ENCODE measurements around the gene CHRNA4.

Gene CHRNA4

DNA sequence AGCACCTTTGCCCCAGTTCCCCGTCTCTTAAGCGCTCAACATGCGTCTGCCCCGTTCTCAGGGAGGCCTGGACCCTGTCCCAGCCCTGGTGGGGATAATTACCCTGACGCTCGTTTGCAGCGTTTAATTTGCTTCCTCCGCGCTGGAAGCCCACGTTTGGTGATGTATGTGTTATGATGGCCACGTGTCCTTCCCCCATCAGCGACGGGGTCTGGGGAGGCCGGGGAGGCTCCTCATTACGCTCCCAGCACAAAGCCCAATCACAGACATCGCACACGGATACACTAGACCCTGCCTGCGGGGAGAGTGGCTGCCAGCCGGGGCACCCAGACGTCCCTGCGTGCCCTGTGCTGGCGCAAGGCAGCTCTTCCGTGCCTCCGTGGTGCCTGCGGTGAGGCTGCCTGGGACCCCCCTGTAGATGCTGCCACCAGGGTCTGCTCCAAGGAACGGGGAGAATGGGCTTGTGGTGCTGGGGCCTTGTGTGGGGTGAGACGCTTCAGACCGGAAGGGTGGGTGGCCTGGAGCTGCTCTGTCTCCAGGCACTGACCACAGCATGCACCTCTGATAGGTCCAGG lies 10.2 kb upstream of the CHRNA4 start:
- TF ChIP-seq, protein P1, sequence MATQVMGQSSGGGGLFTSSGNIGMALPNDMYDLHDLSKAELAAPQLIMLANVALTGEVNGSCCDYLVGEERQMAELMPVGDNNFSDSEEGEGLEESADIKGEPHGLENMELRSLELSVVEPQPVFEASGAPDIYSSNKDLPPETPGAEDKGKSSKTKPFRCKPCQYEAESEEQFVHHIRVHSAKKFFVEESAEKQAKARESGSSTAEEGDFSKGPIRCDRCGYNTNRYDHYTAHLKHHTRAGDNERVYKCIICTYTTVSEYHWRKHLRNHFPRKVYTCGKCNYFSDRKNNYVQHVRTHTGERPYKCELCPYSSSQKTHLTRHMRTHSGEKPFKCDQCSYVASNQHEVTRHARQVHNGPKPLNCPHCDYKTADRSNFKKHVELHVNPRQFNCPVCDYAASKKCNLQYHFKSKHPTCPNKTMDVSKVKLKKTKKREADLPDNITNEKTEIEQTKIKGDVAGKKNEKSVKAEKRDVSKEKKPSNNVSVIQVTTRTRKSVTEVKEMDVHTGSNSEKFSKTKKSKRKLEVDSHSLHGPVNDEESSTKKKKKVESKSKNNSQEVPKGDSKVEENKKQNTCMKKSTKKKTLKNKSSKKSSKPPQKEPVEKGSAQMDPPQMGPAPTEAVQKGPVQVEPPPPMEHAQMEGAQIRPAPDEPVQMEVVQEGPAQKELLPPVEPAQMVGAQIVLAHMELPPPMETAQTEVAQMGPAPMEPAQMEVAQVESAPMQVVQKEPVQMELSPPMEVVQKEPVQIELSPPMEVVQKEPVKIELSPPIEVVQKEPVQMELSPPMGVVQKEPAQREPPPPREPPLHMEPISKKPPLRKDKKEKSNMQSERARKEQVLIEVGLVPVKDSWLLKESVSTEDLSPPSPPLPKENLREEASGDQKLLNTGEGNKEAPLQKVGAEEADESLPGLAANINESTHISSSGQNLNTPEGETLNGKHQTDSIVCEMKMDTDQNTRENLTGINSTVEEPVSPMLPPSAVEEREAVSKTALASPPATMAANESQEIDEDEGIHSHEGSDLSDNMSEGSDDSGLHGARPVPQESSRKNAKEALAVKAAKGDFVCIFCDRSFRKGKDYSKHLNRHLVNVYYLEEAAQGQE (IDR thresholded peaks at IDR 0.05; ENCODE audit: insufficient read depth in 1 of 2, low read depth in 2 of 2, low read length in 2 of 2), result no peak
- TF ChIP-seq TAF1 (IDR thresholded peaks at IDR 0.05; ENCODE audit: borderline replicate concordance, insufficient read depth, low read length) (no peak), POLR2AphosphoS5 (IDR thresholded peaks at IDR 0.05; ENCODE audit: low read depth, low read length) (no peak), FOXP2 (optimal IDR thresholded peaks at IDR 0.05; ENCODE audit: borderline replicate concordance, extremely low read depth, extremely low read length, insufficient read depth) (no peak), SIN3A (IDR thresholded peaks at IDR 0.05; ENCODE audit: borderline replicate concordance, insufficient read depth, low read length) (no peak)

DNA sequence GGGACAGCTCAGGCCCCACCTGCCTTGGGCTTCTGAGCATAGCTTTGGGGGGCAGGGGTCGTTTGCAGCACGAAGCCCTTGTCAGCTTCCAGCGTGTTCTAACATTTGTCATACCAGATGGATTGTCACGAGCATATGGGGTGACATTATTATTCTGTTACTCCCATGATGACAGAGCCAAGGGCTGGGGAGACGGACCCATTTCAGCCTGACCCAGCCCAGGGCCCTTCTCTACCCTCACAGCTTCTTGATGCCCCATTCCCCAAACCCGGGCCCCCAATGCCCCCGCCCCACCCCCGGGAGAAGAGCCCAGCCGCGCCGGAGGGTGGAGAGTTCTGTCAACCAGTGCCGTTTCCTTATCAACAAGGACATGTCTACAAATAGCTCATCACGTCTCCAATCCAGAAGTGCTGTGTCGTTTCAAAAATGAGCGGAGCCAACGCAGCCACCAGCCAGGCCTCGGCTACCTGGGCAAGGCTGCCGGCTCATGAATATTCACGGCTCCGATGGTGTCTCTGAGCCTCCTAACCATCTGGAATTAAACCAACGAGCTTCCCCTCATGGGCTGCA lies 9.6 kb upstream of the CHRNA4 start:
- no peak for TF ChIP-seq FOXP2 (optimal IDR thresholded peaks at IDR 0.05; ENCODE audit: borderline replicate concordance, extremely low read depth, extremely low read length, insufficient read depth)
- no peak for TF ChIP-seq POLR2AphosphoS5 (IDR thresholded peaks at IDR 0.05; ENCODE audit: low read depth, low read length)
- TF ChIP-seq TAF1 (IDR thresholded peaks at IDR 0.05; ENCODE audit: borderline replicate concordance, insufficient read depth, low read length), result no peak
- TF ChIP-seq, protein P1 (IDR thresholded peaks at IDR 0.05; ENCODE audit: insufficient read depth in 1 of 2, low read depth in 2 of 2, low read length in 2 of 2), result no peak
- no peak for TF ChIP-seq SIN3A (IDR thresholded peaks at IDR 0.05; ENCODE audit: borderline replicate concordance, insufficient read depth, low read length)

DNA sequence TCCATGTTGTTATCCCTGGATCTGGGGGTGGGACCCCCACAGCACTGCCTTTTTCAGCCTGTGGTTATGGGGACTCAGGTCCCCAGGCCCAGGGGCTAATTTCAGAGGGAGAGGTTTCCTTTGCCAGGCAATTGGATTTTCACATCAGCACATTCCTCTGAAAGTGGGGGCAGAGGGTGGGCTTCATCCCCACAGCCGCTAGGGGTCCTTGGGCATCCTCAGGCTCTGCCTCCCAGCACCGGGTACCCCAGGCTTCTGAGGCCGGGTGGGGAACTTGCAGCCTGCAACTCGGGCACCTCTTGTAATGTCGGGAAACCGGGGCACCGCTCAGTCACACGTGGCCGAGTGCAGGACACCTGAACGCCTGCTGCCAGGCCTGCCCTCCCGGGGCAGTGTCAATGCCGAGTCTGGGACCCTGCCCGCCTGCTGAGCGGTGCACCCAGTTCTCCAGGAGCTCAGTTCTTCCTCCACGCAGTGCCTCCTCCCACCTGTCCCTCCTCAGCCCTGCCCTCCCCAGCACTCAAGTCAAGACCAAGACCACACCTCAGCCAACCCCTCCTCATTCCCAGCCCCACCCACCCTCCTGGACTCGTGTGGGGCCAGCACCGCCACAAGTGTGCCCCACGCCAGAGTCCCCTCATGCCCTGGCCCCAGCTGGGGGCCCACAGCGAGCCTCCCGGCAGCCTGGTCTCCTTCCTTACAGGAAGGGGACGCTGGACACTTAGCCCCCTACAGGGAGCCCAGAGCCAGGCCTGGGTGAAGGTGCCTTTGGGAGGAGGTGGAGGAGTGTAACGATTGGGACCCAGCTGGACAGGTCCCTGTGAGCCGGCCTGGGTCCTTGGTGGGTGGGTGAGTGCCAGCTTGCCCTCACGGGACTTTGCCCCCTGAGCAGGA lies 8.8 kb upstream of the CHRNA4 start:
- no peak for TF ChIP-seq FOXP2 (optimal IDR thresholded peaks at IDR 0.05; ENCODE audit: borderline replicate concordance, extremely low read depth, extremely low read length, insufficient read depth)
- no peak for TF ChIP-seq SIN3A (IDR thresholded peaks at IDR 0.05; ENCODE audit: borderline replicate concordance, insufficient read depth, low read length)
- no peak for TF ChIP-seq TAF1 (IDR thresholded peaks at IDR 0.05; ENCODE audit: borderline replicate concordance, insufficient read depth, low read length)
- no peak for TF ChIP-seq POLR2AphosphoS5 (IDR thresholded peaks at IDR 0.05; ENCODE audit: low read depth, low read length)
- TF ChIP-seq, protein P1 (IDR thresholded peaks at IDR 0.05; ENCODE audit: insufficient read depth in 1 of 2, low read depth in 2 of 2, low read length in 2 of 2), result no peak

DNA sequence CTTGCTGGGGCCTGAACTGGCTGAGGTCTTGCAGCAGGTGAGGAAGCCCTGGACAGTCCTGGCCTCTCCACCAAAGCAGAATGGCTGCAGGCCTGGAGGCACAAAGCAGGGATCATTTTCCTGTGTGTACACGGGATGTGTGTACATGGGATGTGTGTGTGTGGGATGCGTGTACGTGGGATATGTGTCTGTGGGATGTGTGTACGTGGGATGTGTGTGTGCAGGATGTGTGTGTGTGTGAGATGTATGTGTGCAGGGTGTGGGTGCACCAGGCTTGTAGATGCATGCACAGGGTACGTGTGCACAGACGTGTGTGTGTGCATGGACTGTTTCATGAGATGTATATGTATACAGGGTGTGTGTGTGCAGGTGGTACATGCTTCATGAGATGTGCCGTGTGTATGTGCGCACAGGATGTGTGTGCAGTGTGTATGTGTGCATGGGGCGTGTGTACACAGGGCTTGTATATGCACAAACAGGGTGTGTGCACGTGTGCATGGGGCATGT lies 7.9 kb upstream of the CHRNA4 start:
- TF ChIP-seq SIN3A (IDR thresholded peaks at IDR 0.05; ENCODE audit: borderline replicate concordance, insufficient read depth, low read length) (no peak), POLR2AphosphoS5 (IDR thresholded peaks at IDR 0.05; ENCODE audit: low read depth, low read length) (no peak), TAF1 (IDR thresholded peaks at IDR 0.05; ENCODE audit: borderline replicate concordance, insufficient read depth, low read length) (no peak), FOXP2 (optimal IDR thresholded peaks at IDR 0.05; ENCODE audit: borderline replicate concordance, extremely low read depth, extremely low read length, insufficient read depth) (no peak)
- TF ChIP-seq, protein P1 (IDR thresholded peaks at IDR 0.05; ENCODE audit: insufficient read depth in 1 of 2, low read depth in 2 of 2, low read length in 2 of 2), result no peak

Measured in PFSK-1 (cell line).